ENCODE data around the gene SYPL1. TPM values are rescaled to one million over a fixed set of nuclear protein-coding genes. Genes with fewer than 3 reads are reported as not detected.

SYPL1 gene
- total and polyA plus RNA-seq, 2 donors (not counting 3 experiments of a cell fraction or from before 2014, with no cell fraction given), result 59.8 to 67.1 TPM

DNA sequence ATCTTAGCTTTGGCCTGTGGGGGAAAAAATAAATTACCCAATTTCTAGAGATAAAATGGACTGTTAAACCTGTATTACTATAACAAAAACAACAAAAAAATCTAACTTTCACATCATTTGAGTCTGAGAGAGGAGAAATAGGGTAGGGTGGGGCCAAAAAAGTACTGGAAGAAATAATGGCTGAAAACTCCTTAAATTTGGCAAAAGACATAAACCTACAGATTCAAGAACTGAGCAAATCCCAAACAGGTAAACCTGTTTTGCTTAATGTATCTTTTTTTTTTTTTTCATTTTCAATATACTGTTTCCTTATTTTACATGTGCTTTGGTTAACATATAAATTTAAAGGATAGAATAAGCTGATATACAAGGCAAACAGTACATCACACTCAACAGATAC, 27.1 kb downstream of the SYPL1 start:
- no peak overlapping the region for H3K9ac ChIP-seq (replicated peaks; ENCODE audit: extremely low read depth, insufficient read depth, low read length)
- no peaks in the 10 kb centered on the region for H3K79me2 ChIP-seq (ENCODE audit: control insufficient read depth, insufficient read depth, low read length)
- H3K9me3 ChIP-seq (replicated peaks; ENCODE audit: control insufficient read depth, insufficient read depth, low read length), result no peaks in the 10 kb centered on the region
- no peaks in the 10 kb centered on the region for H4K20me1 ChIP-seq (replicated peaks; ENCODE audit: control insufficient read depth, extremely low read depth, insufficient read depth, low read length)
- no peaks in the 10 kb centered on the region for H3K27me3 ChIP-seq (ENCODE audit: control insufficient read depth in 2 of 2, insufficient read depth in 2 of 2, low read length in 2 of 2)
- ChIA-PET POLR2A (no interaction called here), CTCF (interaction anchor here (1.0 to 2.8 kb wide), 3 partner anchors 18 to 69 kb away, joined by 4 to 9 read pairs (median 5); no protein-coding TSS in a partner anchor)
- TF ChIP-seq, protein P1, sequence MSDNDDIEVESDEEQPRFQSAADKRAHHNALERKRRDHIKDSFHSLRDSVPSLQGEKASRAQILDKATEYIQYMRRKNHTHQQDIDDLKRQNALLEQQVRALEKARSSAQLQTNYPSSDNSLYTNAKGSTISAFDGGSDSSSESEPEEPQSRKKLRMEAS (IDR thresholded peaks at IDR 0.05; ENCODE audit: insufficient read depth, insufficient read length), result no peak
- no peak for TF ChIP-seq JUN (IDR thresholded peaks at IDR 0.05; ENCODE audit: borderline replicate concordance, insufficient read depth, insufficient read length, low read depth)
- TF ChIP-seq POLR2A (IDR thresholded peaks at IDR 0.05; ENCODE audit: low read depth, low read length), result no peak
- no peak for TF ChIP-seq MYC (IDR thresholded peaks at IDR 0.05; ENCODE audit: low read depth, low read length)
- TF ChIP-seq POLR2AphosphoS5 (IDR thresholded peaks at IDR 0.05; ENCODE audit: insufficient read depth, low read depth, low read length), result no peak
- TF ChIP-seq, protein P2, sequence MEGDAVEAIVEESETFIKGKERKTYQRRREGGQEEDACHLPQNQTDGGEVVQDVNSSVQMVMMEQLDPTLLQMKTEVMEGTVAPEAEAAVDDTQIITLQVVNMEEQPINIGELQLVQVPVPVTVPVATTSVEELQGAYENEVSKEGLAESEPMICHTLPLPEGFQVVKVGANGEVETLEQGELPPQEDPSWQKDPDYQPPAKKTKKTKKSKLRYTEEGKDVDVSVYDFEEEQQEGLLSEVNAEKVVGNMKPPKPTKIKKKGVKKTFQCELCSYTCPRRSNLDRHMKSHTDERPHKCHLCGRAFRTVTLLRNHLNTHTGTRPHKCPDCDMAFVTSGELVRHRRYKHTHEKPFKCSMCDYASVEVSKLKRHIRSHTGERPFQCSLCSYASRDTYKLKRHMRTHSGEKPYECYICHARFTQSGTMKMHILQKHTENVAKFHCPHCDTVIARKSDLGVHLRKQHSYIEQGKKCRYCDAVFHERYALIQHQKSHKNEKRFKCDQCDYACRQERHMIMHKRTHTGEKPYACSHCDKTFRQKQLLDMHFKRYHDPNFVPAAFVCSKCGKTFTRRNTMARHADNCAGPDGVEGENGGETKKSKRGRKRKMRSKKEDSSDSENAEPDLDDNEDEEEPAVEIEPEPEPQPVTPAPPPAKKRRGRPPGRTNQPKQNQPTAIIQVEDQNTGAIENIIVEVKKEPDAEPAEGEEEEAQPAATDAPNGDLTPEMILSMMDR (IDR thresholded peaks at IDR 0.05; ENCODE audit: extremely low read depth in 1 of 2, insufficient read depth in 1 of 2, low read depth in 1 of 2, low read length in 2 of 2), result no peak
- TF ChIP-seq EZH2 (IDR thresholded peaks at IDR 0.05; ENCODE audit: borderline replicate concordance, low read depth, low read length, severe bottlenecking), result no peak
- TF ChIP-seq FOS (IDR thresholded peaks at IDR 0.05; ENCODE audit: borderline replicate concordance, insufficient read depth, low read length), result no peak
- no peak for TF ChIP-seq GATA2 (IDR thresholded peaks at IDR 0.05; ENCODE audit: insufficient read depth, insufficient read length, low read depth, low read length)
- H3K9me1 ChIP-seq (replicated peaks; ENCODE audit: control insufficient read depth, extremely low read depth, insufficient read depth, low read length), result no peaks in the 10 kb centered on the region
- H3K27ac ChIP-seq (ENCODE audit: insufficient read depth, low read depth, low read length), result no peak overlapping the region
- intact Hi-C loops (cut with micrococcal nuclease) (no loop called here), dilution Hi-C loops (cut with MboI; ENCODE audit: extremely low pct_ligation_motif_present, low sequenced_read_pairs) (no loop called here)
- H3K4me2 ChIP-seq (ENCODE audit: insufficient read depth, low read length), result no peak overlapping the region
- no peak for DNase-seq (ENCODE audit: low read depth, low spot score)
- no peak for FAIRE-seq
- BruUV-seq (replicated peaks), result no TSS peak
- H3K4me3 ChIP-seq (replicated peaks in 1 of 3; ENCODE audit: insufficient read depth in 1 of 3, low read depth in 1 of 3, low read length in 3 of 3), result no peak overlapping the region
- H2AFZ ChIP-seq (ENCODE audit: low read depth, low read length), result no peak overlapping the region
- H3K4me1 ChIP-seq (ENCODE audit: control insufficient read depth, extremely low read depth, insufficient read depth, low read length), result no peaks in the 10 kb centered on the region
- peaks cover 2 to 6% of the 10 kb centered on the region in 2 experiments for H3K36me3 ChIP-seq (ENCODE audit: control insufficient read depth in 2 of 2, extremely low read depth in 1 of 2, insufficient read depth in 2 of 2, low read length in 2 of 2)

All from endothelial cell of umbilical vein (primary cell).